ENCODE data around the gene STK11IP.

DNA sequence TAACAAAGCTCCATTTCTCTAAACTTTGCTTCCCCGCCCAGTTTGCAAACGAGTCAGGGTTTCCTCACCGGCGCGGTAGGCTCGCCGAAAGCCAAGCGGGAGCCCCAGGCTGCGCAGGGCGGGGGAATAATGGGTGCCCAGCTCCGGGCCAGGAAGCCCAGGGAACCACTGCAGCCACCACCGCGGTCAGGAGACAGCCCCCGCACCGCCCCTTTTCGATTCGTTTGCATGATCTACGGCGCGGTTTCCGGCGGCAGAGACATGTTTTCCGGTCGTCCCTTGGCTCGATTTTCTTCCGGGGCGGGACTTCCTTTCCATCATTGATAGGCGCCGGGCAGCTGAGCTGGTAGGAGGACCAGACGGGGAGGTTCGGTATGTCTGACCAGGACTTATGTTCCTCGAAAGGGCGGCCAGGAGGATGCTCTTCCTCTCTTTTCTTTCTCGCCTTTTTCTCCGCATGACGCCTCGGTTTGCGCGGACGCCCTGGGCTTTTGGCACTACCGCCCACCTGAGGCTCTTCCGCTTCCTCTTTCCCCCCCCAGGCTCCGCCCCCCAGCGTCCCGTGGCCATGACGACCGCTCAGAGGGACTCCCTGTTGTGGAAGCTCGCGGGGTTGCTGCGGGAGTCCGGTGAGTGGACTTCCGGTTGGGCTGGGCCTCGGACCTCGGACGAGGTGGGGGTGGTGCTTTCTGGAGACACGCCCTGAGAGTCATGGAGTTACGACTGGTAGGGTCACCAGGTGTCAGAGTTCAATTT is at the start of gene STK11IP:
- no peak for TF ChIP-seq EZH2 (IDR thresholded peaks at IDR 0.05; ENCODE audit: low read depth)
- TF ChIP-seq, protein P1, sequence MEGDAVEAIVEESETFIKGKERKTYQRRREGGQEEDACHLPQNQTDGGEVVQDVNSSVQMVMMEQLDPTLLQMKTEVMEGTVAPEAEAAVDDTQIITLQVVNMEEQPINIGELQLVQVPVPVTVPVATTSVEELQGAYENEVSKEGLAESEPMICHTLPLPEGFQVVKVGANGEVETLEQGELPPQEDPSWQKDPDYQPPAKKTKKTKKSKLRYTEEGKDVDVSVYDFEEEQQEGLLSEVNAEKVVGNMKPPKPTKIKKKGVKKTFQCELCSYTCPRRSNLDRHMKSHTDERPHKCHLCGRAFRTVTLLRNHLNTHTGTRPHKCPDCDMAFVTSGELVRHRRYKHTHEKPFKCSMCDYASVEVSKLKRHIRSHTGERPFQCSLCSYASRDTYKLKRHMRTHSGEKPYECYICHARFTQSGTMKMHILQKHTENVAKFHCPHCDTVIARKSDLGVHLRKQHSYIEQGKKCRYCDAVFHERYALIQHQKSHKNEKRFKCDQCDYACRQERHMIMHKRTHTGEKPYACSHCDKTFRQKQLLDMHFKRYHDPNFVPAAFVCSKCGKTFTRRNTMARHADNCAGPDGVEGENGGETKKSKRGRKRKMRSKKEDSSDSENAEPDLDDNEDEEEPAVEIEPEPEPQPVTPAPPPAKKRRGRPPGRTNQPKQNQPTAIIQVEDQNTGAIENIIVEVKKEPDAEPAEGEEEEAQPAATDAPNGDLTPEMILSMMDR (conservative IDR thresholded peaks at IDR 0.05) = no peak

Measured in PC-9 (cell line).